ENCODE results near the gene BTBD17.
A peak's percentile ranks its signal among the peaks of the same experiment; 100 is the strongest.

Gene BTBD17

GRCh38 chr17:74354123-74354522 is 7.5 kb downstream of the BTBD17 start:
- TF ChIP-seq, protein P1, sequence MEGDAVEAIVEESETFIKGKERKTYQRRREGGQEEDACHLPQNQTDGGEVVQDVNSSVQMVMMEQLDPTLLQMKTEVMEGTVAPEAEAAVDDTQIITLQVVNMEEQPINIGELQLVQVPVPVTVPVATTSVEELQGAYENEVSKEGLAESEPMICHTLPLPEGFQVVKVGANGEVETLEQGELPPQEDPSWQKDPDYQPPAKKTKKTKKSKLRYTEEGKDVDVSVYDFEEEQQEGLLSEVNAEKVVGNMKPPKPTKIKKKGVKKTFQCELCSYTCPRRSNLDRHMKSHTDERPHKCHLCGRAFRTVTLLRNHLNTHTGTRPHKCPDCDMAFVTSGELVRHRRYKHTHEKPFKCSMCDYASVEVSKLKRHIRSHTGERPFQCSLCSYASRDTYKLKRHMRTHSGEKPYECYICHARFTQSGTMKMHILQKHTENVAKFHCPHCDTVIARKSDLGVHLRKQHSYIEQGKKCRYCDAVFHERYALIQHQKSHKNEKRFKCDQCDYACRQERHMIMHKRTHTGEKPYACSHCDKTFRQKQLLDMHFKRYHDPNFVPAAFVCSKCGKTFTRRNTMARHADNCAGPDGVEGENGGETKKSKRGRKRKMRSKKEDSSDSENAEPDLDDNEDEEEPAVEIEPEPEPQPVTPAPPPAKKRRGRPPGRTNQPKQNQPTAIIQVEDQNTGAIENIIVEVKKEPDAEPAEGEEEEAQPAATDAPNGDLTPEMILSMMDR (IDR thresholded peaks at IDR 0.05; ENCODE audit: extremely low read depth, insufficient read depth, missing control alignments) = peak; percentile 93
- in situ Hi-C loops (cut with MboI; ENCODE audit: low pct_unique_long_range_greater_than_20kb, low sequenced_read_pairs, unreplicated experiment) = loop anchor here (10.0 kb wide), 1 partner anchor 49 kb away; no protein-coding TSS in a partner anchor
- peak; percentile 88 for DNase-seq (ENCODE audit: low spot score)

GRCh38 chr17:74353446-74354060 is 8.1 kb downstream of the BTBD17 start:
- no peak for DNase-seq (ENCODE audit: low spot score)
- in situ Hi-C loops (cut with MboI; ENCODE audit: low pct_unique_long_range_greater_than_20kb, low sequenced_read_pairs, unreplicated experiment) = loop anchor here (10.0 kb wide), 1 partner anchor 49 kb away; no protein-coding TSS in a partner anchor
- TF ChIP-seq, protein P1 (IDR thresholded peaks at IDR 0.05; ENCODE audit: extremely low read depth, insufficient read depth, missing control alignments) = no peak

DNA sequence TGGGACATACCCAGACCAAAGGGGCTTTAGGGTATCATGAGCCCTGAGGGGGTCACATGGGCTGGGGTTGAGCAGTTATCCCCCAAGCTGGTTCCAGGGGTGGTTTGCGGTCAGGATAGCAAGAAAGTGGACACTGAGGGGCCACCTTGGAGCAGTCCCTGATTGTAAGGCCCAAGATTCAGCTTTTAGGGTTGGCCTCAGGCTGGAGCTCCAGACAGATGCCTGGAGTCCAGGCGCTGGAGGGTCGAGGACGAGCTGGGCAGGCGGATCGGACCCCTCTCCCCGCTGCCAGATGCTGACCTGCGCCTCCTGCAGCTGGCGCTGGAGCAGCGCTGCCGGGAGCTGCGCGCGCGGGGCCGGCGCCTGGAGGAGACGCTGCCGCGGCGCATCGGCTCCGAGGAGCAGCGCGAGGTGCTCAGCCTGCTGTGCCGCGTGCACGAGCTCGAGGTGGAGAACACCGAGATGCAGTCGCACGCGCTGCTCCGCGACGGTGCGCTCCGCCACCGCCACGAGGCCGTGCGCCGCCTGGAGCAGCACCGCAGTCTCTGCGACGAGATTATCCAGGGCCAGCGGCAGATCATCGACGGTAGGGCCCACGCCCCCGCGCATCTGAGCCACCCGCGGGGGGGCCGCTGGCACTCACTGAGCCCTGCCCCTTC is 10.0 kb downstream of the BTBD17 start:
- DNase-seq (ENCODE audit: low spot score) = no peak
- TF ChIP-seq, protein P1 (IDR thresholded peaks at IDR 0.05; ENCODE audit: extremely low read depth, insufficient read depth, missing control alignments) = no peak
- in situ Hi-C loops (cut with MboI; ENCODE audit: low pct_unique_long_range_greater_than_20kb, low sequenced_read_pairs, unreplicated experiment) = loop anchor here (10.0 kb wide), 1 partner anchor 47 kb away; no protein-coding TSS in a partner anchor

- in situ Hi-C loops (cut with MboI; ENCODE audit: low pct_unique_long_range_greater_than_20kb, low sequenced_read_pairs, unreplicated experiment) = loop anchor here (10.0 kb wide), 1 partner anchor 46 kb away; no protein-coding TSS in a partner anchor
- TF ChIP-seq, protein P1 (IDR thresholded peaks at IDR 0.05; ENCODE audit: extremely low read depth, insufficient read depth, missing control alignments) = no peak
- DNase-seq (ENCODE audit: low spot score) = no peak
Observed at GRCh38 chr17:74350486-74350885, 11.2 kb downstream of the BTBD17 start.

GRCh38 chr17:74349120-74349519 is 12.5 kb downstream of the BTBD17 start:
- in situ Hi-C loops (cut with MboI; ENCODE audit: low pct_unique_long_range_greater_than_20kb, low sequenced_read_pairs, unreplicated experiment) = no loop called here

DNA sequence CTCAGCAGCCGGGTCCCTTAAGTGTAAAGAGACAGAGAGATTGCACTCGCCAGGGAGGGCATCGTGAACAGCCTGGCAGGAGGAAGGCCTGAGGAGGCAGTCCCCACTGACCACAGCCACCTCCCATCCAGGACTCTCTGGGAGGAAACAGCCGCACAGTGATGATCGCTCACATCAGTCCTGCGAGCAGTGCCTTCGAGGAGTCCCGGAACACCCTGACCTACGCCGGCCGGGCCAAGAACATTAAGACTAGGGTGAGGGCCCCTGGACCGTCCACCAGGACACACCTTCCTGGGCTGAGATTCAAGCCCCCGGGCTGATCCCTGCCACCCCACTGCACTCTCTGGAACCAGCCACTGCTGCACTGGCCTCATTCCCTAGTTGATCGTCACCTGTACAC is 14.0 kb downstream of the BTBD17 start:
- TF ChIP-seq, protein P1 (IDR thresholded peaks at IDR 0.05; ENCODE audit: extremely low read depth, insufficient read depth, missing control alignments) = no peak
- in situ Hi-C loops (cut with MboI; ENCODE audit: low pct_unique_long_range_greater_than_20kb, low sequenced_read_pairs, unreplicated experiment) = no loop called here
- no peak for DNase-seq (ENCODE audit: low spot score)

More at GRCh38 chr17:74349120-74349519, 12.5 kb downstream of the BTBD17 start:
- DNase-seq (ENCODE audit: low spot score) = no peak
- TF ChIP-seq, protein P1 (IDR thresholded peaks at IDR 0.05; ENCODE audit: extremely low read depth, insufficient read depth, missing control alignments) = no peak
